ENCODE data around the gene SWT1.
"Not testable (repeated sequence)": the region's sequence is repeated elsewhere in the genome, so short reads cannot be mapped to it uniquely, and the experiment has no call there.

The SWT1 gene

DNA sequence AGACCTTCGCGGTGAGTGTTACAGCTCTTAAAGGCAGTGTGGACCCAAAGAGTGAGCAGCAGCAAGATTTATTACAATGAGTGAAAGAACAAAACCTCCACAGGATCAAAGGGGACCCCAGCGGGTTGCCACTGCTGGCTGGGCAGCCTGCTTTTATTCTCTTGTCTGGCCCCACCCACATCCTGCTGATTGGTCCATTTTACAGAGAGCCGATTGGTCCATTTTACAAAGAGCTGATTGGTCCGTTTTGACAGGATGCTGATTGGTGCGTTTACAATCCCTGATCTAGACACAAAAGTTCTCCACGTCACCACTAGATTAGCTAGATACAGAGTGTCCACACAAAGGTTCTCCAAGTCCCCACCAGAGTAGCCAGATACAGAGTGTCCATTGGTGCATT lies 164.1 kb downstream of the SWT1 start:
- DNase-seq (ENCODE audit: low read depth): not testable (repeated sequence)

GRCh38 chr1:185321653-185322221 lies 164.8 kb downstream of the SWT1 start:
- DNase-seq (ENCODE audit: low read depth): not testable (repeated sequence)

- DNase-seq (ENCODE audit: low read depth): no peak
Measured at GRCh38 chr1:185322636-185323035, 165.7 kb downstream of the SWT1 start.

DNA sequence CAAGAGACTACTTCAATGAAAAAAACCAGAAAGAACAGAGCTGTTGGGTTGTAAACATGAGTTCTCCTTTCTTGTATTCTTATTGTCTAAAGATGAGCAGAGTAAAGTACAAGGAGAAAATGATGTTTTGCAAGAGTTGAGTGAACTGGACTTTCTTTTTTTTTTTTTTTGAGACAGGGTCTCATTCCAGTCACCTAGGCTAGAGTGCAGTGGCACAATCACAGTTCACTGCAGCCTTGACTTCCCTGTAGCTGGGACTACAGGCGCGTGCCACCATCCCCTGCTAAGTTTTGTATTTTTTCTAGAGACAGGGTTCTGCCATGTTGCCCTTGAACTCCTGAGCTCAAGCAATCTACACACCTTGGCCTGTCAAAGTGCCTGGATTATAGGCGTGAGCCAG lies 167.2 kb downstream of the SWT1 start:
- DNase-seq (ENCODE audit: low read depth): no peak

DNA sequence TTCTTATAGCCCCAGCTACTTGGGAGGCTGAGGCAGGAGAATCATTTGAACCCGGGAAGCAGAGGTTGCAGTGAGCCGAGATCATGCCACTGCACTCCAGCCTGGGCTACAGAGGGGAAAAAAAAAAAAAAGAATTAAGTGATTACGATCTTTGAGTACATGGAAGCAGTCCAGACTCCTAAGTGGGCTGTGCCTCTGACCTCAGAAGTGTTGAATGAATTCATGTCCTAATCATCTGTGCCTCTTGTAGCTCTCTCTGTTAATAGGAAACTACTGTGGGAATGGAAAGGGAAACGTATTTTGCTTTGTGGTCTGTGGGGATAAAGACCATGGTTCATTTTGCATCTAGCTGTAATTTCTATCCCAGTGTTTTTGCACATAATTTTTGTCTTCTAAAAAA lies 168.4 kb downstream of the SWT1 start:
- DNase-seq (ENCODE audit: low read depth): no peak

DNA sequence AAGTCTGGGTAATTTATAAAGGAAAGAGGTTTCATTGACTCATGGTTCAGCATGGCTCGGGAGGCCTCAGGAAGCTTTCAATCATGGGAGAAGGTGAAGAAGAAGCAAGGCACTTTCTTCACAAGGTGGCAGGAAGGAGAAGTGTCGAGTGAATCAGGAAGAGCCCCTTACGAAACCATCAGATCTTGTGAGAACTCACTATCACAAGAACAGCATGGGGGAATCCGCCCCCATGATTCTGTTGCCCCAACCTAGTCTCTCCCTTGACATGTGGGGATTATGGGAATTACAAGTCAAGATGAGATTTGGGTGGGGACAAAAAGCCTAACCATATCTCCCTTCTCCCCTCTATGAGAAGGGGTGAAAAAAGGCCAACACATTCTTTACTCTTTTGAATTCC lies 171.3 kb downstream of the SWT1 start:
- no peak for DNase-seq (ENCODE audit: low read depth)

DNA sequence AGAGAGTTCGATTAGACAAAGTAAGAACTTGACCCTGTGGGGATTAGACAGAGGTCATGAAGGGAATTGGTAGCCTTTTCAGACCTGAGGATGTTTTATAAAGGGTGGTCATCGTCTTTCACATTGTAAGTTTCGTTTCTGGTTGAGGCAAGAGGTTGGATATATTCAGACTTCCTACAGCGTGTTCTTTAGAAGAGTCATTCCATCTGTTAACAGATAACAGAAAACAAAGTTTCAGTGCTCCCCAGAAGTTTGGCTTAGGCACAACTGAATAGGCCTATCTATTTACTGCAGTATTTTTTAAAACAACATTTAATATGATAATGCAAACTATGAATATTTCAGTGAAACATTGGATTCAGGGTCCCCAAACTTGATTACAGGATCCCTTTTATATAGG lies 177.2 kb downstream of the SWT1 start:
- DNase-seq (ENCODE audit: low read depth): no peak

DNA sequence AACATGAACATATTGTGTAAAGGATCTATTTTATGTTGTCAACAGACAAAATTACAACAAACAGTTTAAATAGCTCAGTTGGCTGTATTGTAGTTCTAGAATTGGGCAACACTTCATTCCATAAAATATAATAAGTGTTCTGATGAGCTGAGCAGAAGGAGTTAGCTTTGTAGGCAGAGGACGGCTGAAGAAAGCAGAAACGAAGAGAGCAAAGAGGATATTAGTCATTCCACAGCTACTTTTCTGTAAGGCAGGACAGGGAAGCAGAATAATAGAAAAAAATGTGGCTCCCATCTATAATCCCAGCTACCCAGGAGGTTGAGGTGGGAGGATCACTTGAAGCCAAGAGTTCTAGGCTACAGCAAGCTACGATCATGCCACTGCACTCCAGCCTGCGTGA lies 180.3 kb downstream of the SWT1 start:
- no peak for DNase-seq (ENCODE audit: low read depth)

- no peak for DNase-seq (ENCODE audit: low read depth)
Measured at GRCh38 chr1:185338719-185339622, 182.0 kb downstream of the SWT1 start.

GRCh38 chr1:185341196-185341781 lies 184.3 kb downstream of the SWT1 start:
- no peak for DNase-seq (ENCODE audit: low read depth)

Data from activated T-helper 9 cell treated with anti-CD3 and anti-CD28 coated beads, Interleukin-2, amount 50 U/mL, for 16 hours (primary cell).